Tibial nerve (tissue), 4 donors: ENCODE data around the gene C3orf38.

Experiments
- EP300 ChIP-seq, 2 donors: sonication (generic); formaldehyde crosslinking; IDR thresholded peaks; one replicate each; pipeline ENCODE4 v1.6.1; 2017; ENCODE audit warnings: antibody characterized with exemption in 2 of 2, mild to moderate bottlenecking in 1 of 2
- POLR2A ChIP-seq, 2 donors: fragments of 450-650 bp; IDR thresholded peaks; one replicate each; pipeline ENCODE4 v1.6.1; 2017; ENCODE audit warnings: antibody characterized with exemption in 2 of 2, mild to moderate bottlenecking in 2 of 2, moderate library complexity in 2 of 2
- TF ChIP-seq, protein P1 (sequence below), 5 experiments: fragments of 200-600 bp in 3 of 5; fragments of 450-650 bp in 2 of 5; sonication (generic) in 3 of 5; IDR thresholded peaks; one replicate each; pipeline ENCODE4 v1.5.1; 2016 to 2019; ENCODE audit warnings: antibody characterized with exemption in 5 of 5, mild to moderate bottlenecking in 3 of 5, moderate library complexity in 2 of 5

DNA sequence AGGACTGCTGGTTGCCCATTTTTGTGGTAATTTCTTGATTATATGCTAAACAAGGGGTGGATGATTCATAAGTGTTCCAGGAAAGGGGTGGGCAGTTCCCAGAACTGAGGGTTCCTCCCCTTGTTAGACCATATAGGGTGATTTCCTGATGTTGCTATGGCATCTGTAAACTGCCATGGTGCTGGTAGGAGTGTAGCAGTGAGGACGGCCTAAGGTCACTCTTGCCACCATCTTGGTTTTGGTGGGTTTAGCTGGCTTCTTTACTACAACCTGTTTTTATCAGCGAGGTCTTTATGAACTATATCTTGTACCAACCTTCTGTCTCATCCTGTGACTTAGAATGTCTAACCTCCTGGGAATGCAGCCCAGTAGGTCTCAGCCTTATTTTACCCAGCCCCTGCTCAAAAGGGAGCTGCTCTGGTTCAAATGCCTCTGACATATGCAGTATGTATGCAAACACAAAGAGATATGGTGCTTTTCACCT lies 46.2 kb downstream of the C3orf38 start:
- TF ChIP-seq, protein P1, sequence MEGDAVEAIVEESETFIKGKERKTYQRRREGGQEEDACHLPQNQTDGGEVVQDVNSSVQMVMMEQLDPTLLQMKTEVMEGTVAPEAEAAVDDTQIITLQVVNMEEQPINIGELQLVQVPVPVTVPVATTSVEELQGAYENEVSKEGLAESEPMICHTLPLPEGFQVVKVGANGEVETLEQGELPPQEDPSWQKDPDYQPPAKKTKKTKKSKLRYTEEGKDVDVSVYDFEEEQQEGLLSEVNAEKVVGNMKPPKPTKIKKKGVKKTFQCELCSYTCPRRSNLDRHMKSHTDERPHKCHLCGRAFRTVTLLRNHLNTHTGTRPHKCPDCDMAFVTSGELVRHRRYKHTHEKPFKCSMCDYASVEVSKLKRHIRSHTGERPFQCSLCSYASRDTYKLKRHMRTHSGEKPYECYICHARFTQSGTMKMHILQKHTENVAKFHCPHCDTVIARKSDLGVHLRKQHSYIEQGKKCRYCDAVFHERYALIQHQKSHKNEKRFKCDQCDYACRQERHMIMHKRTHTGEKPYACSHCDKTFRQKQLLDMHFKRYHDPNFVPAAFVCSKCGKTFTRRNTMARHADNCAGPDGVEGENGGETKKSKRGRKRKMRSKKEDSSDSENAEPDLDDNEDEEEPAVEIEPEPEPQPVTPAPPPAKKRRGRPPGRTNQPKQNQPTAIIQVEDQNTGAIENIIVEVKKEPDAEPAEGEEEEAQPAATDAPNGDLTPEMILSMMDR (IDR thresholded peaks at IDR 0.05) = no peak
- TF ChIP-seq POLR2A (IDR thresholded peaks at IDR 0.05) (no peak), EP300 (IDR thresholded peaks at IDR 0.05) (no peak)
